GM19395 (cell line): ENCODE data around the gene AIMP1.
"Not testable (repeated sequence)": the region's sequence is repeated elsewhere in the genome, so short reads cannot be mapped to it uniquely, and the experiment has no call there.

Experiments used
- ATAC-seq: cut with Tn5 transposase; IDR thresholded peaks from one replicate; pipeline ENCODE4 v1.9.1; 2021; ENCODE audit warnings: mild to moderate bottlenecking, moderate library complexity; ENCODE audit not compliant: unreplicated experiment

Gene AIMP1

GRCh38 chr4:106344647-106344970 lies 28.3 kb downstream of the AIMP1 start:
- no peak for ATAC-seq

GRCh38 chr4:106347167-106347566 lies 30.8 kb downstream of the AIMP1 start:
- no peak for ATAC-seq

GRCh38 chr4:106351016-106351415 lies 34.7 kb downstream of the AIMP1 start:
- ATAC-seq = no peak

GRCh38 chr4:106353786-106354185 lies 37.4 kb downstream of the AIMP1 start:
- ATAC-seq = no peak

GRCh38 chr4:106355193-106355592 lies 38.8 kb downstream of the AIMP1 start:
- ATAC-seq = no peak

GRCh38 chr4:106358899-106359298 lies 42.5 kb downstream of the AIMP1 start:
- no peak for ATAC-seq

- ATAC-seq = no peak
Measured at GRCh38 chr4:106362086-106362825, 45.9 kb downstream of the AIMP1 start.

- no peak for ATAC-seq
Measured at GRCh38 chr4:106364282-106364681, 47.9 kb downstream of the AIMP1 start.

GRCh38 chr4:106365613-106366012 lies 49.3 kb downstream of the AIMP1 start:
- no peak for ATAC-seq

- no peak for ATAC-seq
Measured at GRCh38 chr4:106366026-106366425, 49.7 kb downstream of the AIMP1 start.

GRCh38 chr4:106367072-106367471 lies 50.7 kb downstream of the AIMP1 start:
- no peak for ATAC-seq

GRCh38 chr4:106368678-106369077 lies 52.3 kb downstream of the AIMP1 start, which contains the start of gene GIMD1:
GIMD1 (minus strand) TSS chr4:106368778; CDS start chr4:106367435, 1,343 bp downstream.
- ATAC-seq = no peak

- peak; percentile 85 for ATAC-seq
Measured at GRCh38 chr4:106369456-106370060, 53.2 kb downstream of the AIMP1 start.

GRCh38 chr4:106370214-106370613 lies 53.9 kb downstream of the AIMP1 start:
- no peak for ATAC-seq

- ATAC-seq = no peak
Measured at GRCh38 chr4:106371161-106371560, 54.8 kb downstream of the AIMP1 start.

- no peak for ATAC-seq
Measured at GRCh38 chr4:106373026-106373425, 56.7 kb downstream of the AIMP1 start.

GRCh38 chr4:106380179-106380578 lies 63.8 kb downstream of the AIMP1 start:
- no peak for ATAC-seq

GRCh38 chr4:106384878-106385277 lies 68.5 kb downstream of the AIMP1 start:
- ATAC-seq = no peak

GRCh38 chr4:106385853-106386393 lies 69.6 kb downstream of the AIMP1 start:
- no peak for ATAC-seq

GRCh38 chr4:106395582-106395981 lies 79.2 kb downstream of the AIMP1 start:
- no peak for ATAC-seq

GRCh38 chr4:106398898-106399297 lies 82.5 kb downstream of the AIMP1 start:
- ATAC-seq = not testable (repeated sequence)
